ENCODE data around the gene SIRT7.

The SIRT7 gene

DNA sequence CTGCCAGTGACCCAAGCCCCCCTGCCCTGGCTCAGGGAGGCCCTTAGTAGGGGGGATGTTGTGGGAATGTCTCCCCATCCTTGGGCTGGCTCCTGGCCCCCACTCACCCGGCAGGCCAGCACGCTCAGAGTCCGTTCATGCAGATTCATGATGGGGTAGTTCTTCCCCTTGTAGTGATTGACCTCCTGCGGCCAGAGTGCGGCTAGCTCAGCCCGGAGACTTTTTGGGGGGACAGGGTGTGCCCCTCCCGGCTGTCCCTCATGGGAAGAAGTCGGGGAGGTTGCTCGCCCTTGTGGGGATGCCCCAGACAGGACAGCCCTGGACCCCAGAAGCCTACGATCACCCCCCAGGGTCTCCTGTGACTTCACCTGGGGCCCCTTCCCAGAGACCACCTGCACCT is 12.0 kb downstream of the SIRT7 start:
- DNase-seq (ENCODE audit: low read depth in 2 of 2), result no peak

DNA sequence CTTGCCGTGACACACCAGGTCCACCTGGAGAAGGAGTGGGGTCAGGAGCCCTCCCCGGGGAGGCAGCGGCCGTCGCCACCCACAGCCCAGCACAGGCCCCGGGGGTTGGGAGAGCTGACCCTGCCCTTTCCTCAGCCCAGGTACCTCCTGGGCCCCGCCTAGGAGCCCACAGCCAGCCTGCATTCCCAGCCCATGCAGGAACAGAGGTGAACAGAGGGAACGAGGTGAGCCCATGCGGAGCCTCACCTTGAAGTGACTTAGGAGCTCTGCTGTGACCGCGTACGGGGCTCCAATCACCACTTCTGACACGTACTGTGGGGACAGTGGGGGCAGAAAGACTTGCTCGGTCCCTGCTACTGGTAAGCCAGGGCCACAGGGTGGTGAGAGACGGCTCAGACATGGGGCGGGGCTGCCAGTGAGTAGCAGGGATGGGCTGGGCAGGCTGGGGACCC is 12.5 kb downstream of the SIRT7 start:
- no peak for DNase-seq (ENCODE audit: low read depth in 2 of 2)

DNA sequence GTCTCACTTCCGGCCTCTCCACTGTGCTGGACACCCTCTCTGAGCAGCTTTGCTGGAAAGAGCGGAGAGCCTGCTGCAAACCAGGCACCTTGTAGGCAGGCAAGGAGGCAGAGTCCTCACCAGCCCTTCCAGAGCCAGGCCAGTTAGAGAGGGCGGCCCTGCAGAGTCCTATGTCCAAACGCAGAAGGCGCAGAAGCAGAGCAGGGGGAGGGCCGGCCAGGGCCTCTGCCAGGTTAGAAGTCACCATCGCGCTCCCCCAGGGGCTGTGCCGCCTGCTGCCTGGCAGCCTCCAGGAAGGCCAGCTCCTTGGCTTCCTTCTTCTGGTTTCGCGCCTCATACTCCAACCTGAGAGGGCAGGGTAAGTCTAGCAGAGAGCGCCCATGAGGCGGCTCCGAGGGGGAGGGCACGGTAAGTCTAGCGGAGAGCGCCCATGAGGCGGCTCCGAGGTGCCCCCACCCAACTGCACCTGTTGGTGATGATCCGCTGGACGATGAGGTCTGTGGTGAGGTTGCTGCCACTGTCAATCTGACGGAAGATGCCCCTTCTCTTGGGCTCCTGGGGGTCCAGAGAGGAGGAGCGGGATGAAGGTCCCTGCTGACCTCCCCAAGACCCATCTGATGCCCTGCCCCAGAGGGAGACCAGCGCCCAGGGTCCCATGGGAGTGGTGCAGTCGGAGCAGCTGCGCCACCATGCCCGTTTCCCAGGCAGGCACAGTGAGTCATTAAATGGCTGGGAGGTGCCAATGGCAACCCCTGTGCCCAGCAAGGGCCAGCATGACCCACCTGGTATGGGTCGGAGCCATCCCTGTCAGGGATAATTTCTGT is 13.2 kb downstream of the SIRT7 start:
- DNase-seq (ENCODE audit: low read depth in 2 of 2), result no peak

DNA sequence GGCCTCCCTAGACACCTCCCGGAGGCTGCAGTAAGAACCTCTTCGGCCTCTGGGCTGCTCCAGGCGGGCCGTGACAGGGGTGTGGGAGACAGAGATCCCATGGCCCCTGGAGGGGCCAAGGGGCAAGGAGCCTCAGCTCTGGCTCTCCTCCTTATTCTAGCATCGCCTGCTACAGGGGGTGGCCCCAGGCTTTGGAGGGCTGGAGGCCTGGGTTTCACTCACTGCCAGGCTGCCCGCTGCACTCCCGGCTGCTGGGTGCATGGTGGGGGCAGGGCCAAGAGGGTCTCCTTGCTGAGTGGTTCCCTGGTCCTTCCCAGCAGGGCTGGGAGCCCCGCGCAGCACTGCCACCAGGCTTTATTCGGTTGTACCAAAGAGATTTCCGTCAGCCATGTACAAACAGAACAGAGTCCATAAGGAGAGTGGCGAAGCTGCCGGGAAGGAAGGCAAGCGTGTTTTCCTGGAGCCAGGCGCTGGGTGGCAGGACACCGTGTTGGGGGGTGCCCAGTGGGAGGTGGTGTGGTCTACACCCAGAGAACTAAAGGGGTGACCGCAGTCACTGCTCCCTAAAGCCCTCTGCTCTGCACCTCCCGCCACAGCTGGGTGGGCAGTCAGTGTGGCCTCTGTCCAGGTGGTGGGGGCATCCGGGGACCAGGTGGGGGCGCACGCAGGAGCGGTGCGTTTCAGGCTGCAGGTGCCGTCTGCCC is 13.9 kb downstream of the SIRT7 start:
- DNase-seq (ENCODE audit: low read depth in 2 of 2), result no peak

DNA sequence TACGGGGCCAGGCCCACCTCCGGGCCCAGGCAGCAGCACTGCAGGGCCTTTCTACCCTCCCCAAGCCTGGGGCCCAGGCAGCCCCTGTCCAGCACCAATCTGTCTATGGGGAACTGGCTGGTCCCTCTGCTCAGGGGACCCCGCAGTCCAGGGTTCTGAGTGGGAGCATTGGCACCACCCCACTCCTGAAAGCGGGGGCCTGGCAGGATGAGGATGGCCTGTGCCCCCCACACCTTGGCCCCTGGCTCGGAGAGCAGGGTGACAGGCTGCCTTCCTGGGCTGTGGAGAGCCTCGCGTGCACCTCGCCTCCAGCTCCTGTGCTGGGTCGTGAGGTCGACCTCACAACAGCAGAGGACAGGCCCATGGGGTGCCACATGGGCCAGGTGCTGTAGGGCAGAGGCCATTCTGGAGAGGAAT is 14.6 kb downstream of the SIRT7 start:
- DNase-seq (ENCODE audit: low read depth in 2 of 2), result no peak

DNA sequence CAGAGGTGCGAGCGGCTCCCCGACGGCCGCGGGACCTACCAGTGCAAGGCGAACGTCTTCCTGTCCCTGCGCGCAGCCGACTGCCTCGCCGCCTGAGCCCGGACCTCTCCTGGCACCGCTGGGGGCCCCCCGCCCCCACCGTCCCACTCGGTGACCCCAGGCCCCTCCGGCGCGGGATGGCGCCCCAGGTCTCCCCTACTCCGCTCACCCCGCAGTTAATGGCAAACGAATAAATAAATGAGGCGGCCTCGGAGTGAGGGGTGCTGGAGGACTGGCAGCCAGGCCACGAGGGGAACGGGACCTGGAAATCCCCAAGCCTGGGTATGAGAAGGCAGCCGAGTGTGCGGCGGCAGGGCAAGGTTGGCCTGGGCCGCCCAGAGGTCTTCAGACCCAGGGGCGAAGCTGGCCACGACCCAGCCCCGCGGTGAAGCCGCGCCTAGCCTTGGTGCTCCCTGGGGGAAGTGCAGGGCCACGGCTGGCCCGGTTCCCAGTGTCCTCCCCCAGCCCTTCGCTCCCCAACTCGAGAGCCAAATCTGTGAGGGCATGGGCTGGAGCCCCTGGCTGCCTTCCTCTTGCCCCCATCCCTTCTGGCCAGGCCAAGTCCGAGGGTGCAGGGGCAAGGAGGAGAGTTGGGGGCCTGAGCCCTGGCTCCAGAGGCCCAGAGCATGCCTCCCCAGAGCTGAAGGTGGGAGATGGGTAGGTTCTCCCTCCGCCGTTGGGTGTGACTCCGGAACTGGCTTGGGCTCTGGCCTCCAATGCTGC is 15.1 kb downstream of the SIRT7 start:
- no peak for DNase-seq (ENCODE audit: low read depth in 2 of 2)

DNA sequence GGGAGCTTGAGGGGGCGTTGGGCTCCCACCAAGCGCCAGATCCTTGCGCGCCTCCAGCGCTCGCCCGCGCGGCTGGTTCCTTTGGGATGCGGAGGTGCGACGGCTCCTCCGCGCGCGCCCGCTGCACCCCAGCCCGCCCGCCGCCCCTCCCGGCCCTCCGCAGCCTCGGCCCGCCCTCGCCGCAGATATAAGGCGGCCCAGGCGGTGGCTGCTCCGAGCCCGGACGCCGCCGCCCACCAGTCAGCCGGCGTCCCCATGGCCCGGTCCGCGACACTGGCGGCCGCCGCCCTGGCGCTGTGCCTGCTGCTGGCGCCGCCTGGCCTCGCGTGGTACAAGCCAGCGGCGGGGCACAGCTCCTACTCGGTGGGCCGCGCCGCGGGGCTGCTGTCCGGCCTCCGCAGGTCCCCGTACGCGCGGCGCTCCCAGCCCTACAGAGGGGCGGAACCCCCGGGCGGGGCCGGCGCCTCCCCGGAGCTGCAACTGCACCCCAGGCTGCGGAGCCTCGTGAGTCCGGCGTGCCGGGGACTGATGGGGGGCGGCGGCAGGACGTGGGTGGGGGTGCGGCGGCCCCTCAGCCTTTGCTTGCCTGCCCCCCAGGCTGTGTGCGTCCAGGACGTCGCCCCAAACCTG is 15.8 kb downstream of the SIRT7 start, which contains the start of gene NPB:
NPB (plus strand) TSS at position 216 of the 630 bp plus-strand sequence; CDS start at position 256, 40 bp downstream.
- no peak for DNase-seq (ENCODE audit: low read depth in 2 of 2)

DNA sequence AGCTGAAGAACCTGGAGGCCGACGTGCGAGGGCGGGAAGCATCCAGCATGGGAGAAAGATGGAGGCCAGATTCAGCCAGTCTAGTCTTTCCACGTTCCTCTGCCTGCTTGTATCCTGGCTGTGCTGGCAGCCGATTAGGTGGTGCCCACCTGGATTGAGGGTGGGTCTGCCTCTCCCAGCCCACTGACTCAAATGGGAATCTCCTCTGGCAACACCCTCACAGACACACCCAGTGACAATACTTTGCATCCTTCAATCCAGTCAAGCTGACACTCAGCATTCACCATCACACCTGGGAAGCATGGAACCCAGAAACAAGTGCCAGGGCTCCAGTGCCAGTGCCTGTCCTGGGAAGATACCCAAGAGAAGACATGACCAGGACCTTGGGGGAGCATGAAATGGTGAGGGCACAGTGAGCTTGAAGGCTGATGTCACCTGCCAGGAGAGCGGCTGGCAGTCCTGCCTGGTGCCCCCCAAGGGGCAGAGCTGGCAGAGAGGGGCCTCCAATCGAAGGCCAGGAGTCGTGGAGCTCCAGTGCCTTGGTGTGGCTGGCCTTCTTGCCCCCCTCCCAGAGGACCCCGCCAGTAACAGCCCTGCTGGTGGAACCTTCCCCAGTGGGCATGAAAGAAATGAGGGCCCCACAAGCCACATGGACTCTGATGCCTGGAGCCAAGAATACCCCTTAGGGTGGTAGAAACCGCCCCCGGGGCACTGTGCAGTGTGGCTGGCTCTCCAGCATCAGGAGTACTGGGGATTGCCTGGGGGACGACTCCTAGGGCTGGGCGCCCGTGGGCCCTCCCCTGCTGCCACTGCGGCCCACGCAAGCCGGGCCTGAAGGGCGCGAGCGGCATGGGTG is 16.6 kb downstream of the SIRT7 start:
- DNase-seq (ENCODE audit: low read depth in 2 of 2), result no peak

DNA sequence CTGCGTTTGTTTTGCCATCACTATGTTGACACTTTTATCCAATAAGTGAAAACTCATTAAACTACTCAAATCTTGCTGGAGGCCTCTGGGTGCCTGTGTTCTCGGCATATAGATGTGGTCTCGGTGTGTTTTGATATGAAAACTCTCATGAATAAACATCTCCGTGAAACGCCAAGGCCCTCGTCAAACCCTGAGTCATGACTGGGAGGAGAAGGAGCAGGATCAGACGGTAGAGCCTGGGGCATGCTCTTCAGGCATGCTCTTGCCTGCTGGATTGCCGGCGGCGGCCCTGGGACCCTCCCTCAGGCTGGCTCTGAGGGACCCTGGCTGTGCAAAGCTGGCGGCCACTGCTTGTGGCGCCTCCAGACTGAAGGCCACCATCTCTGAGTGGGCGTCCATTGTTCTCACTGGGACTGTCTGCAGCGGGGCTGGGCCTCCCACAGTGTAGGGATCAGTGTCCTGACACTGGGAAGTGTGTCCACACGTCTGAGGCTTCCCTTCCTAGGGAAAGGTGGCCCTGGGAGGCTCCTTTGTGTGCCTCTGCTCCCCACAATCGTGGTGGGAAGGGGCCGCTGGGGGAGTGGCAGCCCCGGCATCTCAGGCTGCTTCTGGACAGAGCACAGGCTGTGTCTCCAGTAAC is 17.7 kb downstream of the SIRT7 start:
- no peak for DNase-seq (ENCODE audit: low read depth in 2 of 2)

DNA sequence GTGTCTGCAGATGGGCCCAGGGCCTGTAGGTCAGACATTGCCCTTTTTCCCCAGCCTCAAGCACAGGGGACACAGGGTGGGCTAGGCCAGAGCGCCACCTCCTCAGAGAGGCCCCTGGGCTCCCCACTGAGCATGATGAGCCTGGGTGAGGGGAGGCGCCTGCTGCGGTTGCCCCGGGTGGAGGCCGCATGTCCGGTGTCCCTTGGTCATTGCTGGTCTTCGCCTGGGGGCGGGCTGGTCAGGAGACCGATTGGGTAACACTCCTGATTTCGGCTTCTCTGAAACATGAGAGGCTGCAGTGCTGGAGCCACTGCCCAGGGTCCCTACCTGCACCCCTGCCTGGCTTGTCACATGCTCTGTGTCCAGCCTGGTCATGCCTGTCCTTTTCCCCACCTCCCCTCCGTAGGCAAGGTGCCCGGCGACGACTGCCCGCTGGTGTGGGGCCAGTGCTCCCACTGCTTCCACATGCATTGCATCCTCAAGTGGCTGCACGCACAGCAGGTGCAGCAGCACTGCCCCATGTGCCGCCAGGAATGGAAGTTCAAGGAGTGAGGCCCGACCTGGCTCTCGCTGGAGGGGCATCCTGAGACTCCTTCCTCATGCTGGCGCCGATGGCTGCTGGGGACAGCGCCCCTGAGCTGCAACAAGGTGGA is 18.3 kb downstream of the SIRT7 start:
- no peak for DNase-seq (ENCODE audit: low read depth in 2 of 2)

DNA sequence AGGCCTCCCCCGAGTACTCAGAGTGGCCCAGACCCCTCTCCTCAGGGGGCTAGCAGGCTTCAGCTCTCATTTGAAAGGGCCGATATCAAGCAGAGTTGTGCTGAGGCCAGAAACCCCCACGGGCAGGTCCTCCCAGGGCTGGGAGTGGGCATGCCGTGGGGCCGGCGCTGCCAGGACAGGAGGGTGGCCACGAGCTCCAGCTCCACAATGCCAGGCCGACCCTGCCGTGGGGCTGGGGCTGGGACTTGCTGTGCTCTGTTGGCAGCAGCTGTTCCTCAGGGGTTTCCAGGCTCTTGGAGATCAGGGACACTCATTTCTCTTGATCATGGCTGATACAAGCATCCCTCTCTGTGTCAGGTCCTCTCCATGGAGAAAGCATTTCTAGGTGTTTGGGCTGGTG is 19.1 kb downstream of the SIRT7 start:
- no peak for DNase-seq (ENCODE audit: low read depth in 2 of 2)

DNA sequence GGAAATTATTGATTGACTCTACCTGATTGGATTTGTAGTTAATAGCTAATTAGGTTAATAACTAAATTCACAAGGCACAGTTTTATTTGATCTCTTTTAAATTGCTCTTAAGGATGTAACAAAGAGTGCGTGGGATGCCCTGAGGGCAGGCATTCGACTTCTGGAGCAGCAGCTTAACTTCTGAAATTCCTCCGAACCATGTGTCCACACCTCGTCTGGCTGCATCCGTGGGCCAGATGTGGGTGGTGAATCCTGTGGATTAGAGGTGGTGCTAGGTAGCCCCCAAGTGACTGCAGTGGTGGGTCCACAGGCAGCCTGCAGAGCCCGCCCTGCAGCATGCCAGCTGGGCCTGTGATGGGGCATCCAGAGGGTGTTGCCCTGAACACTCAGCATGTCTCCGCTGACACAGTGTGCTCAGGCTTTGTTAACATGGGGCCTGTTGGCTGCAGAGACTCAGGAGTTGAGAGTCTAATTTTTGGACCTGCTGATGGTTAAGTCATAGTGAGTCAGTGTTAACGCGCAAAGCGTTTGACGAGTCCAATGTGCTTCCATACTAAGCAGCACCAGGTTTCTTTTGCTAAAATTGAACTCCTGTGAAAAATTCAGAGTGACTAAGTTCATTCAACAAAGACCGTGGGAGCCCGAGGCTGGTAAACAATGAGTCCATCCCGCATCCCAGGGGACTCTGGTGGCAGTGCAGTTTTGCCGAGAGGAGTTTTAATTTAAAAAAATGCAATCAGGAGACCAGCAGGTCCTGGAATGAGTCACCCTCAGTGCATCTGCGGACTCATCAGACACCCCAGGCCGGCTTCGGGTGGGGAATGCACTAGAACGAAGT is 19.7 kb downstream of the SIRT7 start:
- DNase-seq (ENCODE audit: low read depth in 2 of 2), result no peak

DNA sequence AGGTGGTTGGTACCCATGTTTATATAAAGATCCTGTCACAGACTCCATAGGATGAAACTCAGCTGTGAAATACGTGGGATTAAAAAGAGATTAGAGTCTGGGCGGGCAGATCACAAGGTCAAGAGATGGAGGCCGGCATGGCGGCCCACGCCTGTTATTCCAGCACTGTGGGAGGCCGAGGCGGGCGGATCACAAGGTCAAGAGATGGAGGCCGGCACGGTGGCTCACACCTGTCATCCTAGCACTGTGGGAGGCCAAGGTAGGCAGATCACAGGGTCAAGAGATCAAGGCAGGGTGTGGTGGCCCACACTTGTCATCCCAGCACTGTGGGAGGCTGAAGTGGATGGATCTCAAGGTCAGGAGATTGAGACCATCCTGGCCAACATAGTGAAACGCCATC is 22.6 kb downstream of the SIRT7 start:
- DNase-seq (ENCODE audit: low read depth in 2 of 2), result no peak

DNA sequence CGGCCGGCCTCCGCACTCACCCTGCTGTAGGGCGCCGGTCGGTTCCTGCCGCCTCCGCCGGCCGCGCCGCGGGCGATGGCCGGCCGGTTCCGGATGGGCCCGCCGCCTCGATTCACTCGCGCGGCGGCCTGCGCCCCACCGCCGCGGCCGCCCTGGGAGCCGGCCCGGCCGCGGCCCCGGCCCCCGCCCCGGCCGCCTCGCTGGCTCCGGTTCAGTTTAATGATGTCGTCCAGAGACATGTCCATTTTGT is 26.7 kb downstream of the SIRT7 start:
- DNase-seq (ENCODE audit: low read depth in 2 of 2), result no peak

DNA sequence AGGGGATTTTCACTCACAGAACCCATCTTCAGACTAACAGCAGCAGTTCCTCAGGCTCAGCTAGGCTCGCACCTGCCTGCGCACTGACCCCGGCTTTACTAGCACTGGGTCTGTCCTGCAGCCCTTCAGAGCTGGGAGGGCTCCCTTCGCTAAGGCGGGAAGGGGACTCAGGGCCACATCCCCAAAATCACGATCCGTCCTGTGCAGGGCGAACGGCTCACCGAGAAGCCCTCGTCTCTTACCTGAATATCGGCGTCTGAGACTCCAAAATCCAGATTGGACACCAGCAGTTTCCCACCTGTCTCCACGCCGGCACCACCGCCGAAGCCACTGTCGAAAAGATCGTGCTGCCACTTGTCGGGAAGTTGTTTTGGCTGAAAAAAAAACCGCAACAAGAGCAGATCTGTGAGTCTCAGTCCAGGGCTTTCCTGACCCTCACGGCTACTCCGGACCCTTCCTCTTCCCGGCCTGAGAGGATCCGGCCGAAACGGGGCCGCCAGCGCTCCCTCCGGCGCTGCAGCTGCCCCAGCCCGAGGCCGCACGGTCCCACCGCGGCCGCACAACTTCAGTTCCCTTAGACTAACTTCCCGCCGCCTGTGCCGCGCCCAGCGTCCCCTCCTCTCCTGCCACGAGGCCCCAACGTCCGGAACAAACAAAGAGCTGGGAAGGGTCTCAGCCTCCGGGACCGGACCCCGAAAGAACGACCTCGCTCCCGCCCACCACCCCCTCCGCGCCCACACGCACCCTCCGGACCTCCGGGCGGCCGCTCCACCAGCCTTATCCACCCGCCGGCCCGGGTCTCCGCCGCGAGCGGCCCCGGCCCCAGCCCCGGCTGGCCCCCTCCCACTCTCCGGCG is 27.3 kb downstream of the SIRT7 start:
- DNase-seq (ENCODE audit: low read depth in 2 of 2), result no peak

DNA sequence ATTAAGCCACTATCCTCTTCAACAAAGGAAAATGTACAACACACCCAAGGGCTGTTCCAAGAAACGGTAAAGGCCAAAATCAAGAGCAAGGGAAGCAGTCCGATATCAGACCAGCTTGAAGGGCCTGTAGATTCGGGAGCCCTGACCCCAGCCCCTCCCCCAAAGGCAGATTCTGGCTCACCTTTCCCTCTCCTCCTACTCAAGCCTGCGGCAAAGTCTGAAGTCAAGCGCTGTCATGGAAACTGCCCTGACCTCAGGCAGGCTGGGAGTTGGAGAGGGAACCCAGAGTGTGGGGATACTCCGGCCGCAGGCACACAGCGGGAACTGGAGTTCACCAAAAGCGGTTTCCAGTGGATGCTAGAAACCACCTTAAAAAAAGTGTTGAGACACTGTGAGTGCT is 28.4 kb downstream of the SIRT7 start:
- DNase-seq (ENCODE audit: low read depth in 2 of 2), result no peak

DNA sequence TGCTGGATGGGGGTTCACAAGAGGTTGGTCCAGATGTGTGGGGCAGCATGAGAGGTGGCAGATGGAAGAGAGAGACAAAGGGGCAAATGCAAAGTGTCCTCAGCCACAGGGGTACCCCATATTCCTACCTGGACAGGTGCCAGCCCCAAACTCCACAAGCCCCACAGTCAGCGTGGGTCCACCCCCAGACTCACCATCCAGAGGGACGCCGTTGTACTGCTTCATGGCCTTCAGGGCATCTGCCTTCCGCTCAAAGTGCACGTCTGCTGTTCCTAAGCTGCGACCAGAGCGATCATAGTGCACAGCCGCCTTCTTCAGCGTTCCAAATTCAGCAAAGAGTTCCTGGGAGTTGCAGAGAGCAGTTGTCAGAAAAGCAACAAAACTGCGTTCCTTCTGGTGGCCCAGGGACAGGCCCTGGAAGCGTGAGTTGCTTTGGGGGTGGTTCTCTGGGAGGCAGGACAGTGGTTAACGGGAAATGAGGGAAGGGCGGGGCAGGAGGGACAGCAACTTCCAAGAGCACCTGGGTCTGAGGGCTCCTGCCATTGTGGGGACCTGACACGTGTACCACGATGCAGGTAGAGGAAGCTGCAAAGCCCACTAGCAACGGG is 28.9 kb downstream of the SIRT7 start:
- DNase-seq (ENCODE audit: low read depth in 2 of 2), result no peak
